Testis (tissue), 3 donors: ENCODE results near the gene ANKRD22. TPM values are rescaled to one million over a fixed set of nuclear protein-coding genes. Genes with fewer than 3 reads are reported as not detected.
"Not testable (repeated sequence)": the region's sequence is repeated elsewhere in the genome, so short reads cannot be mapped to it uniquely, and the experiment has no call there.

Source experiments
- DNase-seq: peaks from one replicate; pipeline ENCODE4 v3.0.0-alpha.2; 2019
- H3K27ac ChIP-seq, 2 donors: fragments of 200-600 bp; sonication (generic); one replicate each; pipeline ENCODE4 v1.5.1; 2019
- H3K27me3 ChIP-seq: fragments of 200-600 bp; sonication (generic); one replicate; pipeline ENCODE4 v1.5.1; 2019
- H3K36me3 ChIP-seq: fragments of 200-600 bp; sonication (generic); one replicate; pipeline ENCODE4 v1.5.1; 2017; ENCODE audit warnings: low read depth; ENCODE audit errors: missing control alignments
- H3K4me1 ChIP-seq: fragments of 200-600 bp; sonication (generic); one replicate; pipeline ENCODE4 v1.5.1; 2019
- H3K4me3 ChIP-seq, 2 donors: fragments of 200-600 bp; sonication (generic); one replicate each; pipeline ENCODE4 v1.5.1; 2017 to 2019
- H3K9me3 ChIP-seq: fragments of 200-600 bp; sonication (generic); one replicate; pipeline ENCODE4 v1.5.1; 2017
- CTCF ChIP-seq, 3 experiments: fragments of 450-650 bp in 2 of 3; fragments of 200-600 bp in 1 of 3; sonication (generic) in 1 of 3; IDR thresholded peaks; one replicate each; pipeline ENCODE4 v1.5.1; 2016 to 2019; ENCODE audit warnings: antibody characterized with exemption in 3 of 3, mild to moderate bottlenecking in 2 of 3, moderate library complexity in 1 of 3
- POLR2A ChIP-seq: fragments of 450-650 bp; IDR thresholded peaks from one replicate; pipeline ENCODE4 v1.6.1; 2017; ENCODE audit warnings: antibody characterized with exemption, mild to moderate bottlenecking, moderate library complexity
- WGBS, 2 donors: methylation state at CpG; one replicate each; pipeline ENCODE4 v1.1.5; 2018; 5-methylcytosine and 5-hydroxymethylcytosine counted together
- intact Hi-C: fragments of 100-400 bp; cut with DNase I; formaldehyde crosslinking; loops from one replicate; pipeline ENCODE4 v1.15.1; 2023; ENCODE audit warnings: low total_unique reads
- polyA plus RNA-seq: library from polyadenylated mRNA; stranded (reverse); fragments of 350-450 nt; fragmentation: Illumina TruSeq; extraction: RNeasy Lipid Tissue Mini Kit (QIAGEN cat#74804); gene quantifications from one replicate; pipeline ENCODE4 v1.2.3, GENCODE V29; 2014; ENCODE audit warnings: low read depth, low replicate concordance; ENCODE audit not compliant: insufficient read depth
- total RNA-seq, 2 donors: library from RNA; depleted of rRNA; stranded (reverse); fragments of >200 nt; gene quantifications; one replicate each; pipeline ENCODE4 v1.2.3, GENCODE V29; 2016

ANKRD22 gene
- total and polyA plus RNA-seq, 3 donors from 2014 or later: 0.31 to 1.3 TPM; not detected in 1

GRCh38 chr10:88889559-88890337 is 38.1 kb upstream of the ANKRD22 start:
- no peak for TF ChIP-seq POLR2A
- Histone ChIP-seq H3K36me3 (no peaks in the 10 kb centered on the region), H3K9me3 (no peaks in the 10 kb centered on the region), H3K4me1 (no peaks in the 10 kb centered on the region), H3K27ac (no peak overlapping the region), H3K27me3 (no peaks in the 10 kb centered on the region), H3K4me3 (no peak overlapping the region)
- 93 to 95% methylated on average over 1 of the region's 1 CpG for WGBS, 2 donors
- intact Hi-C loops: no loop called here
- DNase-seq: no peak

- Histone ChIP-seq H3K4me1 (no peaks in the 10 kb centered on the region), H3K9me3 (no peaks in the 10 kb centered on the region), H3K27me3 (no peaks in the 10 kb centered on the region), H3K4me3 (no peak overlapping the region), H3K36me3 (no peaks in the 10 kb centered on the region), H3K27ac (no peak overlapping the region)
- intact Hi-C loops: no loop called here
- no peak for DNase-seq
- TF ChIP-seq CTCF (IDR thresholded peaks at IDR 0.05): no peak
- TF ChIP-seq POLR2A: no peak
These were observed 37.3 kb upstream of the ANKRD22 start for GRCh38 chr10:88888810-88889445.

- TF ChIP-seq POLR2A (no peak), CTCF (IDR thresholded peaks at IDR 0.05) (no peak)
- no peaks in the 10 kb centered on the region for H3K27me3 ChIP-seq
- no peaks in the 10 kb centered on the region for H3K36me3 ChIP-seq
- H3K4me1 ChIP-seq: peaks cover 6% of the 10 kb centered on the region
- no peak for DNase-seq
- H3K9me3 ChIP-seq: no peaks in the 10 kb centered on the region
- no peak overlapping the region for H3K27ac ChIP-seq
- intact Hi-C loops: no loop called here
- no peak overlapping the region for H3K4me3 ChIP-seq
These were observed 34.9 kb upstream of the ANKRD22 start for GRCh38 chr10:88886557-88886956.

- Histone ChIP-seq H3K9me3 (no peaks in the 10 kb centered on the region), H3K27ac (no peak overlapping the region), H3K27me3 (no peaks in the 10 kb centered on the region), H3K4me3 (no peak overlapping the region), H3K4me1 (peaks cover 6% of the 10 kb centered on the region), H3K36me3 (no peaks in the 10 kb centered on the region)
- no peak for TF ChIP-seq CTCF (IDR thresholded peaks at IDR 0.05)
- no peak for TF ChIP-seq POLR2A
- 79 to 87% methylated on average over 2 of the region's 2 CpGs for WGBS, 2 donors
- no peak for DNase-seq
- intact Hi-C loops: no loop called here
These were observed 31.8 kb upstream of the ANKRD22 start for GRCh38 chr10:88883448-88883809.

- intact Hi-C loops, DNase-seq, H3K4me1 ChIP-seq: not testable (repeated sequence)
These were observed 31.2 kb upstream of the ANKRD22 start for GRCh38 chr10:88882646-88883447.

More at GRCh38 chr10:88882646-88883447, 31.2 kb upstream of the ANKRD22 start:
- H3K27me3 ChIP-seq, H3K9me3 ChIP-seq, H3K36me3 ChIP-seq, H3K4me3 ChIP-seq: not testable (repeated sequence)
- peak overlapping the region in 1 of 2 donors; percentile 48 for H3K27ac ChIP-seq
- WGBS, 2 donors: 64 to 79% methylated on average over 8 of the region's 8 CpGs
